Measurements from ENCODE around the gene ARHGAP1.
A peak's percentile ranks its signal among the peaks of the same experiment; 100 is the strongest.
"Not testable (repeated sequence)": the region's sequence is repeated elsewhere in the genome, so short reads cannot be mapped to it uniquely, and the experiment has no call there.

ARHGAP1 gene

GRCh38 chr11:46722566-46723358 lies 22.3 kb upstream of the ARHGAP1 start:
- DNase-seq: no peak

GRCh38 chr11:46721286-46721685 lies 20.9 kb upstream of the ARHGAP1 start:
- DNase-seq: peak; percentile 49

- peak; percentile 51 for DNase-seq
Observed at GRCh38 chr11:46719543-46720218, 19.3 kb upstream of the ARHGAP1 start.

GRCh38 chr11:46719048-46719542 lies 18.7 kb upstream of the ARHGAP1 start, which contains the start of gene F2:
Gene F2 (plus strand): TSS chr11:46719213. CDS start chr11:46719236, 23 bp downstream.
- no peak for DNase-seq

- peak; percentile 62 for DNase-seq
Observed at GRCh38 chr11:46718155-46719019, 18.0 kb upstream of the ARHGAP1 start.

- not testable (repeated sequence) for DNase-seq
Observed at GRCh38 chr11:46717825-46718154, 17.4 kb upstream of the ARHGAP1 start.

- no peak for DNase-seq
Observed at GRCh38 chr11:46712874-46713576, 12.6 kb upstream of the ARHGAP1 start.

- DNase-seq: no peak
Observed at GRCh38 chr11:46711303-46711702, 10.9 kb upstream of the ARHGAP1 start.

- no peak for DNase-seq
Observed at GRCh38 chr11:46710821-46711269, 10.4 kb upstream of the ARHGAP1 start.

- not testable (repeated sequence) for DNase-seq
Observed at GRCh38 chr11:46709351-46709750, 8.9 kb upstream of the ARHGAP1 start.

- no peak for DNase-seq
Observed at GRCh38 chr11:46706886-46707285, 6.5 kb upstream of the ARHGAP1 start.

- DNase-seq: no peak
Observed at GRCh38 chr11:46705070-46705688, 4.8 kb upstream of the ARHGAP1 start.

GRCh38 chr11:46701078-46701654 lies 747 bp upstream of the ARHGAP1 start:
- DNase-seq: no peak

- no peak for DNase-seq
Observed at GRCh38 chr11:46698597-46698996, 1.8 kb downstream of the ARHGAP1 start.

- DNase-seq: no peak
Observed at GRCh38 chr11:46697723-46698122, 2.7 kb downstream of the ARHGAP1 start.

- no peak for DNase-seq
Observed at GRCh38 chr11:46697303-46697702, 3.1 kb downstream of the ARHGAP1 start.

GRCh38 chr11:46696212-46696558 lies 4.2 kb downstream of the ARHGAP1 start:
- no peak for DNase-seq

- DNase-seq: no peak
Observed at GRCh38 chr11:46695345-46696211, 4.8 kb downstream of the ARHGAP1 start.

- no peak for DNase-seq
Observed at GRCh38 chr11:46694607-46695006, 5.8 kb downstream of the ARHGAP1 start.

- DNase-seq: no peak
Observed at GRCh38 chr11:46694072-46694471, 6.3 kb downstream of the ARHGAP1 start.

- no peak for DNase-seq
Observed at GRCh38 chr11:46693597-46694012, 6.8 kb downstream of the ARHGAP1 start.
